ENCODE data around the gene SELPLG.

GRCh38 chr12:108635201-108635996 is 1.7 kb upstream of the SELPLG start:
- no peak for TF ChIP-seq EZH2 (IDR thresholded peaks at IDR 0.05; ENCODE audit: borderline replicate concordance, low read length)
- TF ChIP-seq CTCF (conservative IDR thresholded peaks at IDR 0.05 in 1 of 2, IDR thresholded peaks at IDR 0.05 in 1 of 2; ENCODE audit: extremely low read depth in 1 of 2, insufficient read depth in 1 of 2, low read depth in 1 of 2, low read length in 2 of 2) = no peak

All from mammary epithelial cell (primary cell).